Forelimb muscle (tissue), 1 donor: ENCODE results near the gene FSD1. TPM values are rescaled to one million over a fixed set of nuclear protein-coding genes. Genes with fewer than 3 reads are reported as not detected.
"Not testable (repeated sequence)": the region's sequence is repeated elsewhere in the genome, so short reads cannot be mapped to it uniquely, and the experiment has no call there.

Experiments used
- DNase-seq: peaks from one replicate; pipeline ENCODE4 v3.0.0-alpha.2; 2013; ENCODE audit warnings: low read depth
- polyA plus RNA-seq: library from polyadenylated mRNA; unstranded; fragments of 120-200 nt; gene quantifications from one replicate; pipeline ENCODE4 v1.2.1, GENCODE V29; 2013; ENCODE audit not compliant: insufficient read length

FSD1 gene
- polyA plus RNA-seq: 2.4 TPM

DNA sequence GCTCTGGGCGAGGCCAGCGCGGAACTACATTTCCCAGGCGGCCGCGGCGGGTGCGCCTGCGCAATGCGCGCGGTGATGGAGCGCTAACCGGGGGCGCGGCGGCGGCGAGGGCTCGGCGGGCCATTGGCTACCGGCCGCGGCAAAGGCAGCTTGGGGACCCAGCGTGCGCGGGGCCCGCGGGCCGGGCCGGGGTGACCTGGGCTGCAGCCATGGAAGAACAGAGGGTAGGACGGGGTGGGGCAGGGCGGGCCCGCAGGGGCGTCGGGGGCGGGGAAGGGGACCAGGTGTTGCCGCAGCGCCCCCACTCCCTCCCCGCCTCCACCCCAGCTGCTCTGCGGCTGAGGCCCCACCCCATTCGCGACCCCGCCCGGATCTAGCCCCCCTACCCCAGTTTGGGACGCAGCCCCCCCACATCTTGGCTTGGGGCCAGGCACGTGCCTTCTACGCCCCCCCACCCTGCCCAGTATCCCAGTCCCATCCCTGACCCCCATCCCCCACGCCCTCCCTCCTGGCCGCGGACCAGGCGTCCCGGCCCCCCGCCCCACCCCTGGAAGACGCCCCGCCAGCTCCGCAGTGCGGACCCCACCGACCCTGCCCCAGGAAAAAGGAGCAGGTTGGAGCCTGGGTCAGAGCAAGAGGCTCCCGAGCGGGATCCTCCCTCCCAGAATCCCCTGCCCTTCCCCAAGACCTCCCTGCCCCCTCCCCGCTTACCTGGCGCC lies at the start of gene FSD1:
FSD1 (plus strand) TSS at position 61 of the 719 bp plus-strand sequence; CDS start at position 210, 149 bp downstream.
- no peak for DNase-seq

DNA sequence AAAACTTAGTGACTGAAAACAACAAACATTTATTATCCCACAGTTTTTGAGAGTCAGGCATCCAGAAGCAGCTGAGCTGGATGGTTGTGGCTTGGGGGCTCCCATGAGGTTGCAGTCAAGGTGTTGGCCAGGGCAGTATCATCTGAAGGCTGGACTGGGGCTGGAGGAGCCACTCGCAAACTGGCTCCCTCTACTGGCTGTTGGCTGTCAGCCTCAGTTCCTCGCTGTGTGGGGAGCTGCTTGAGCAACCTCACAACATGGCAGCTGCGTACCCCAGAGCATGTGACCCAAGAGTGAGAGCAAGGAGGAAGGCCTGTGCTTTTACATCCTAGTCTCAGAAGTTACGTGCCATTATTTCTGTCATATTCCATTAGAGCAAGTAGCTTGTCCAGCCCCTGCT lies 47.8 kb upstream of the FSD1 start:
- DNase-seq: no peak

DNA sequence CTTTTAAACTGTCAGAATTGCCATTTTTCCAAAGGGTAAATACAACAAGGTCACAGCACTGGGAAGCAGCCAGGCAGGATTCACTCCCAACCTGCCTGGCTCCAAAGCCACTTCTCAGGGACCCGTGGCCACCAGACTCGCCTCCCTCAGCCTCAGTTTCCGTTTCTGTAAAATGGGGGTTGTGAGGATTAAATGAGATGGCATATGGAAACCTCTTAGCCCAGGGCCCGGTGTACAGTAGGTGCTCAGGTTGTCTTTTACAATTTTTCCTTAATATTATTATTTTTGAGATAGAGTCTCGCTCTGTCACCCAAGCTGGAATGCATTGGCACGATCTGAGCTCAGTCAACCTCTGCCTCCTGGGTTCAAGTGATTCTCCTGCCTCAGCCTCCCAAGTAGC lies 47.4 kb upstream of the FSD1 start:
- DNase-seq: no peak

DNA sequence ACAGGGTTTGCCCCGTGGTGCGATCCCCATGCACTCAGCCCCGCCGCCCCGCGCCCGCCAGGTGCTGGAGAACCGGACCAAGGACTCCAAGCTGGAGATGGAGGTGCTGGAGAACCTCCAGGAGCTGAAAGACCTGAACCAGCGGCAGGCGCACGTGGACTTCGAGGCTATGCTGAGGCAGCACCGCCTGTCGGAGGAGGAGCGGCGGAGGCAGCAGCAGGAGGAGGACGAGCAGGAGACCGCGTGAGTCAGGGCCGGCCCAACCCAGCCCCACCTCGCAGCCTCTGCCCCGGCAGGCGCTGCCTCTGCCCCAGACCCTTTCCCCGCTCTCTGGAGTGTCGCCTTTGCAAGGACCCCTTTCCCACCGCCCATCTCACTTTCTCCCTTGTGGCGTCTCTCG lies 46.2 kb upstream of the FSD1 start:
- DNase-seq: no peak

DNA sequence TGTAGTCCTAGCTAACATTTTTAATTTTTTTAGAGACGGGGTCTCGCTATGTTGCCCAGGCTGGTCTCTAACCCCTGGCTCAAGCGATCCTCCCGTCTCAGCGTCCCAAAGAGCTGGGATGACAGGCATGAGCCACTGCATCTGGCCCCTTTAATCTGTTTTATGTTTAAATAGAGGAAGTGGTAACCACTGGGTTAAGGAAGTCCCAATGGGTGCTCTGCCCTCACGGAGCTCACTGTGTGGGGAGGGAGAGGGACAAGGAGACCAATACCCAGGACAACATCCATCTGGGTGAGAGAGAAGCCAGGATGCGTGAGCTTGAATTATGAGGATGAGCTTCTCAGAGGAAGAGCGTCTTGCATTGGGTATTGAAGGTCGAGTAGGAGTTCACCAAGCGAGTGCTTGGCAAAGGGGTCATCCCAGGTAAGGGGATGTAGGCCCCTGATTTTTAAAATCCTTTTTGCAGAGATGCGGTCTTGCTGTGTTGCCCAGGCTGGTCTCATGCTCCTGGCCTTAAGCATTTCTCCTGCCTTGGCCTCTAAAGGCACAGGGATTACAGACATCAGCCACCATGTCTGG lies 43.7 kb upstream of the FSD1 start:
- no peak for DNase-seq

DNA sequence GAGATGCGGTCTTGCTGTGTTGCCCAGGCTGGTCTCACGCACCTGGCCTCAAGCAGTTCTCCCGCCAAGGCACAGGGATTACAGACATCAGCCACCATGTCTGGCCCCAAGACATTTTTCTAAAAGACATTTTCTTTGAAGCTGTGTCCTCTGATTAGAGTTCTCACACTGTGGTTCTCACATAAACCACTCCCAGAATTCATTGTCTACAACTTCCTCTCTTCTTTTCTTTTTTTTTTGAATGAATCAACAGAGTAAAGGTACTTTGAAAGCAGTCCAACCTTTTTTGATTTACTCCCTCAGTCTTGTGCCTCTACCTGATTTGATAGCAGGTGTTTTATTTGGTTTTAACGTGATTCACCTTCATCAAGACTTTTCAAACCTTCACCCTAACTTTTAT lies 39.6 kb upstream of the FSD1 start:
- no peak for DNase-seq

DNA sequence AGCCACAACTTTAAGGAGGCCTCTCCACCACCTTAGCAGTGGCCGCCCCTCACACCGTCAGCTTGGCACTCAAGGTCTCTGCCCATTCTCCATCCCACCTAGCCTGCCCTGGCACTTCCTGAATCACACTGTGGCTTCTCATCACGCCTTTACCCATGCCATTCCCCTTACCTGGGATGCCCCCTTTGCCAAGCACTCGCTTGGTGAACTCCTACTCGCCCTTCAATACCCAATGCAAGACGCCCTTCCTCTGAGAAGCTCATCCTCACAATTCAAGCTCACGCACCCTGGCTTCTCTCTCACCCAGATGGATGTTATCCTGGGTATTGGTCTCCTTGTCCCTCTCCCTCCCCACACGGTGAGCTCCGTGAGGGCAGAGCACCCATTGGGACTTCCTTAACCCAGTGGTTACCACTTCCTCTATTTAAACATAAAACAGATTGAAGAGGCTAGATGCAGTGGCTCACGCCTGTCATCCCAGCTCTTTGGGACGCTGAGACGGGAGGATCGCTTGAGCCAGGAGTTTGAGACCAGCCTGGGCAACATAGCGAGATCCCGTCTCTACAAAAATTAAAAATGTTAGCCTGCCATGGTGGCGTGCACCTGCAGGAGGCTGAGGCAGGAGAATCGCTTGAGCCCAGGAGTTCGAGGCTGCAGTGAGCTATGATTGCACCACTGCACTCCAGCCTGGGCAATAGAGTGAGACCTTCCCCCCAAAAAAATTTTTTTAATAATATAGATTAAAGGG lies 38.0 kb upstream of the FSD1 start:
- no peak for DNase-seq

DNA sequence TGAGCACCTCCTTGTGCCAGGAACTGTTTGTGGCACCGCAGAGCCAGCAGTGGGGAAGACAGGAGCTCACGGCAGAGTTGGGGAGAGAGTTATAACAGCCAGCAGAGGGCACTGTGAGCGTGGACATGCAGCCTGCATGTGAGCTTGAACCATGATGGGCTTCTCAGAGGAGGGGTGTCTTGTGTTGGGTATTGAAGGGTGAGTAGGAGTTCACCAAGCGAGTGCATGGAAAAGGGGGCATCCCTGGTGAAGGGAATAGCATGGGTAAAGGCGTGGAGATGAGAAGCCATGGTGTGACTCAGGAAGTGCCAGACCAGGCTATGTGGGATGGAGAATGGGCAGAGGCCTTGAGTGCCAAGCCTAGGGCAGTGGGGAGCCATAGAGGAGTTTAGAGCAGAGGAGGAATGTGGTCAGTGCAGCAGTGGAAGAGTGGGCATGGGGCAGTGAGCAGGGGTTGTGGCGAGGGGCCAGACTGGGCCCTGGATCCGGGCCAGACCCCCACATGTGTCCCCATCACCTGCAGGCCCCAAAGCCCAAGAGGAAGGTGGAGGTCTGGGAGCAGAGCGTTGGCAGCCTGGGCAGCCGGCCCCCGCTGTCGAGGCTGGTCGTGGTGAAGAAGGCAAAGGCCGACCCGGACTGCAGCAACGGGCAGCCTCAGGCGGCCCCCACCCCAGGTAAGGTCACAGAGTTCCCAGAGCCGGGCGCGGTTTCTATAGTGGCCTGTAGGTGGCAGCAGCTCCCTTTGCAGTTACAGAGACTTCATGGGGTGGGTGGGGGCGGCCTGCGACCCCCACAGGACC lies 37.1 kb upstream of the FSD1 start:
- no peak for DNase-seq

DNA sequence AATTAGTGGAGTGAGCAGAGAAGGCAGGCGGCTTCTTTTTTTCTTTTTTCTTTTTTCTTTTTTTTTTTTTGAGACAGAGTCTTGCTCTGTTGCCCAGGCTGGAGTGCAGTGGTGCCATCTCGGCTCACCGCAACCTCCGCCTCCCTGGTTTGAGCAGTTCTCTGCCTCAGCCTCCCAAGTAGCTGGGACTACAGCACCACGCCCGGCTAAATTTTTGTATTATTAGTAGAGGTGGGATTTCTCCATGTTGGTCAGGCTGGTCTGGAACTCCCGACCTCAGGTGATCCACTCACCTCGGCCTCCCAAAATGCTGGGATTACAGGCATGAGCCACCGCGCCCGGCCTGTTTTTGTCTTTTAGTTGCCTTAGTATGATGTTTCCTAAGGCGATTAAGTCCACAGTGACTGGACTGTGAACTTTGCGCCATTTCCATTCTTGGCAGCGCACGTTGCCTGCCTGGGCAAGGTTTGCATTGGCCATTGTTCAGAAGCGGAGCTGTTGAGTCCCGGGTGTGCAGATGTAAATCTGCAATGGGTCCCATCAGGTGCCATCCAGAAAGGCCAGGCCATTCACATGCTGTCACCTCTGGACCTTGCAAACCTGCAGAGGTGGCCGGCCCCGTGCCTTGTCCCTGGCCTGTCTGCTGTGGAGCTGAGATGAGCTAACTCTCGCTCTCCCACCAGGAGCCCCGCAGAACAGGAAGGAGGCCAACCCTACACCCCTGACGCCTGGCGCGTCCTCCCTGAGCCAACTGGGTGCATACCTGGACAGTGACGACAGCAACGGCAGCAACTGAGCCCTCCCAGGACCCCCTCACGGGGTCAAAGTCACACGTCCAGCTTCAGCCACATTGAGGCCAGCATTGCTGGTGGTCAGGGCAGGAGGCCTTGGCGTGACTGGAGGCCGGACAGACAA lies 36.2 kb upstream of the FSD1 start:
- DNase-seq: no peak

DNA sequence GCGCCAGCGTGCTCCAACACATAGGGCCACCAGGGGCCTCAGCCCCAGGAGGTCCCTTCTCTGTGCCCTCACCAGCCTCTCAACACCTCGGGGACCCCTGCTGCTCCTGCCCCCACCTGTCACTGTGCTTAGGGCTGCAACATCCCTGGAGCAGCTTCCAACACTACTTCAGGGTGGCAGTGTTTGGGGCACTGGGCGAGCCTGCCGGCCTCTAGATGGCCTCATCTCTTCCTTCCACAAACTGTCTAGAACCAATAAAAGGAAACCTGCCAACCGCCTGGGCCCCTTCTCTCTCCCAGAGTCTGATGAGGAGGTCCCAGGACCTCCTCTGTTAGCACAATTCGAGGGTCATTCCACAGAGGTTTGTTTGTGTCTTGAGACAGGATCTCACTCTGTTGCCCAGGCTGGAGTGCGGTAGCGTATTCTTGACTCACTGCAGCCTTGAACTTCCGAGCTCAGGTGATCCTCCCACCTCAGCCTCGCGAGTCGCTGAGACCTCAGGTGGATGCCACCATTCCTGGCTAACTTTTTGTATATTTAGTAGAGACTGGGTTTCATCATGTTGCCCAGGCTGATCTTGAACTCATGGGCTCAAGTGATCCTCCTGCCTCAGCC lies 35.5 kb upstream of the FSD1 start:
- no peak for DNase-seq

DNA sequence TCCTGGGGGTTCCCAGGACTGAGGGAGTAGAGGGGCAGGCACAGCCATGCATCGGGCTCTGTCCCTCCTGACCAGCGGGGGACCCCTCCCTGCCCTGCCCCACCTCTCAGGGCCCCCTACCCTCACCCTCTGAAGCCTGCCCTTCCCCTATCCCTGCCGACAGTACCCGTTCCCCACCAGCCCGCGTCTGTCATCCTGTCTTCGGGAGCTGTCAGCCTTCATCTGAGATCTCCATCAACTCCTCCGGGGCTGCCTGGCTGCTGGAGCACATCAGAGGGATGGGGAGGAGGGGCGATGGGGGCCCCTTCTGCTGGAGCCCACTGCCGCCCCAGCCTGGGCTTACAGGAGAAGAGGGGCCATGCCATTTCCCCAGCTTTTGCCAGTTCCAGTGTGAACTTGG lies 31.5 kb upstream of the FSD1 start:
- DNase-seq: no peak

DNA sequence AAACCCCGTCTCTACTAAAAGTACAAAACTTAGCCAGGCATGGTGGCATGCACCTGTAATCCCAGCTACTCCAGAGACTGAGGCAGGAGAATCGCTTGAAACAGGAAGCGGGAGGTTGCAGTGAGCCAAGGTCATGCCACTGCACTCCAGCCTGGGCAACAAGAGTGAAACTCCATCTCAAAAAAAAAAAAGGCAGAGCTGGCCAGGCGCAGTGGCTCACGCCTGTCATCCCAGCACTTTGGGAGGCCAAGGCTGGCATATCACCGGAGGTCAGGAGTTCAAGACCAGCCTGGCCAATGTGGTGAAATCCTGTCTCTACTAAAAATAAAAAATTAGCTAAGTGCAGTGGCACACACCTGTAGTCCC lies 30.1 kb upstream of the FSD1 start:
- DNase-seq: not testable (repeated sequence)

DNA sequence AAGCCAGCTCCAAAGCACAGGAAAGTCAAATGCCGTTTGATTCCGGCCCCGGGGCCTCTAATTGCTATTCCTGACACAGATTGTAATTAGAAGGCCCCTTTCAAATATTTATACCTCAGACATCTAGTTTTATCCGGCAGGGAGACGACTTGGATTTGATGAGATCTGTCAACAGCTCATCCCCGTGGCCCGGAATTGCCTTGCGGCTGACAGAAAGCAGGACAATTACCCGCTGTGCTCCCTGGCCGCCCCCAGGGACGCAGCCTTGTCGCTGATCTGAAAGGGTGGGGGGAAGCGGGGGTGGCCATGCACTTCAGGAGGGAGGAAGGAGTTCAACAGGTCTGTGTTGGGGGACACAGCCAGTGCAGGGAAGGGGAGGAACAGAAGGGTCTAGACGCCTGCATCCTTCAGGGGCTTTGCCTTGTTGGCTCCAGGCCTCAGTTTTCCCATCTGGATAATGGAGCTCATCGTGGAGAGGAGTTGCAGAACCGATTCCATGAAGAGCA lies 27.2 kb upstream of the FSD1 start:
- no peak for DNase-seq

DNA sequence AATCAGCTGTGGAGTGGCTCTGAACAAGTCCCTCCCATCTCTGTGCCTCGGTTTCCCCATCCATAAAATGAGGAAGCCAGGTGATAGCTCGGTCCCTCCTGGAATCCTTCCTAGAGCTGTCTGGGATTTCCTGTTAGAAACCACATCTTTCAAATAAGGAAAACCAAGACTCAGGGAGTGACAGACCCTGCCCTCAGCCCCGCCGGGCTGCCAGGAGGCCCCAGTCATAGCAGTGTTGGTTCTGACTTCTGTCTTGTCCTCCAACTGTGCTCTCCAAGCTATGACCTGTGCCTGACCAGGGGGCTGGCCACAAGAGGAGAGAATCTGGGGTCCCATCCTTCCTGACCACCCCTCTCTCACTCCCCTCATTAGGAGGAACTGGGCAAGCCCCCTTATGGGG lies 26.4 kb upstream of the FSD1 start:
- no peak for DNase-seq

DNA sequence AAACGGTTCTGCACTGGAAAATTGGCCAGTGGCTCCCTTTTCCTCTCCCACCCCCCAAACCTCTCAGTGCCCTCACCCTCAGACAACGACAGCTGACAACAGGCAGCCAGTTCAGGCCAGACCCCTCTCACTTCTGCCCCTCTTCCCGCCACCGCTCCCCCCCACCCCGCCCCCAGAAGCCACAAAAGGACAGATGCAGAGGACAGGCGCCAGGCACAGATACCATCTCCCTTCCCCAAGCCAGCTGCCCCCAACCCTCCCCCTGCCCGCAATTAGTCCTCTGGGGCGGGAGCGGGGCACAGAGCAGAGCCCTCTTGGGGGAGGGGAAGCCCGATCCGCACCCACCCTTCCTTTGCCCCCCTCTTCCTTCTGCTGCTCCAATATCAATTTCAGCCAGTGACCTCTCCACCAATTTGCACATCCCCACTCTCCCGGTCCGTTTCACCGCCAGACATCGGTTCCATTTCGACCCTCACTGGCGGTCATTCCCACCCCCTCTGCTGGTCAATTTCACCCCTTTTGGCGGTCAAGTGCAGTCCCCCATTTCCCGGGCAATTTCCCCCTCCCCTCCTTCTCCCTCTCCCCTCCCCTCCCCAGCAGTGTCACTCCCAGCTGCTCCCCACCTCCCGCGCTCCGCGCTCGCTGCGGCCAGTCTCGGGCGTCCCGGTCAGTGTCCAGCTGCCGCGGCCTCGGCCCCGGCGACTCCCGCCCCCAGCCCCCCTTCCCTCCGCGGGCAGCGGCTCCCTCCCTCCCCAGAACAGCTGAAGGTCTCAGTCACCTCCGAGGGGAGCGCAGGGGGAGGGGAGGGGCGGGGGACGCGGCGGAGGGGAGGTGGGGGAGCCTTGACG lies 25.8 kb upstream of the FSD1 start, which contains the start of gene SHD:
SHD (plus strand) TSS at position 848 of the 848 bp plus-strand sequence. CDS start 798 bp downstream, outside the sequence.
- DNase-seq: no peak

DNA sequence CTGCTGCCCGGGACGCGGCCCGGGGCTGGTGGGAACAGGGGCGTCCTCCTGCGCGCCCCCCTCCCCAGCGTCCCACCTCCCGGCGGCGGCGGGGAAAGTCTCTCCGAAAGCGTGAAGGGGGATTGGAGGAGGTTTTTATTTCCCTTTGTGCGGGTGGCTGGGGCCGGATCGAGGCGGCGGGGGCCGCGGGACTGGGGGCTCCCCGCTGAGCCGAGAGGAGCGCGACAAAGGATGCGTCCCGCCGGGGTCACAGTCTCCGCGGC lies 25.2 kb upstream of the FSD1 start:
- no peak for DNase-seq

DNA sequence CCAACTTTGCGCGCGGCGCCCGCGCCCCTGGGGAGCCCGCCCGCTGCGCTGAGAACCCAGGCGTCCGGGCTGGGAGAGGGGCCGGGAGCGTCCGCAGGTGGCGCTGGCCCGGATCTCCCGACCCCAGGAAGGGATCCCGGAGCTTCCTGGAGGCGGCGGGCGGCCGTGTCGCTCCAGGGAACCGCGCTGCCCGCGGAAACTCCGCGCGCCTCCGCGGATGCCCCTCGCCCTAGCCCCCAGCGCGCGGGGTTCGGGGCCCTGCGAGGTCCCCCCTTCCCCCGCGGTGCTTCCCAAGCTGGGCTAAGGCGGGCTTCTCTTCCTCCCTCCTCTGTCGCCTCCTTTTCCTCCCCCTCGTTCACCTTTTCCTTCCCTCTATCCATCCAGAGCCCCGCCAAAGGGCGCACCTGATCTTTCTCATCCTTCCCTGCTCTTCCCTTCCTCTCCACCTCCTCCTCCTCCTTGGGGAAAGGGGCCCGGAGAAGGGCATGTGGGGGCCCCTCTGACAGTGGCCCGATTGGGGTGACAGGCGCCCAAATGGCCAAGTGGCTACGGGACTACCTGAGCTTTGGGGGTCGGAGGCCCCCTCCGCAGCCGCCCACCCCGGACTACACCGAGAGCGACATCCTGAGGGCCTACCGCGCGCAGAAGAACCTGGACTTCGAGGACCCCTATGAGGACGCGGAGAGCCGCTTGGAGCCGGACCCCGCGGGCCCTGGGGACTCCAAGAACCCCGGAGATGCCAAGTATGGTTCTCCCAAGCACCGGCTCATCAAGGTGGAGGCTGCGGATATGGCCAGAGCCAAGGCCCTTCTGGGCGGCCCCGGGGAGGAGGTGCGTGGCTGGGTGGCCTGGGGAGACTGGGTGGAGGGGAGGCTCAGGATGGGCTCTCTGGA lies 24.6 kb upstream of the FSD1 start:
- DNase-seq: no peak

DNA sequence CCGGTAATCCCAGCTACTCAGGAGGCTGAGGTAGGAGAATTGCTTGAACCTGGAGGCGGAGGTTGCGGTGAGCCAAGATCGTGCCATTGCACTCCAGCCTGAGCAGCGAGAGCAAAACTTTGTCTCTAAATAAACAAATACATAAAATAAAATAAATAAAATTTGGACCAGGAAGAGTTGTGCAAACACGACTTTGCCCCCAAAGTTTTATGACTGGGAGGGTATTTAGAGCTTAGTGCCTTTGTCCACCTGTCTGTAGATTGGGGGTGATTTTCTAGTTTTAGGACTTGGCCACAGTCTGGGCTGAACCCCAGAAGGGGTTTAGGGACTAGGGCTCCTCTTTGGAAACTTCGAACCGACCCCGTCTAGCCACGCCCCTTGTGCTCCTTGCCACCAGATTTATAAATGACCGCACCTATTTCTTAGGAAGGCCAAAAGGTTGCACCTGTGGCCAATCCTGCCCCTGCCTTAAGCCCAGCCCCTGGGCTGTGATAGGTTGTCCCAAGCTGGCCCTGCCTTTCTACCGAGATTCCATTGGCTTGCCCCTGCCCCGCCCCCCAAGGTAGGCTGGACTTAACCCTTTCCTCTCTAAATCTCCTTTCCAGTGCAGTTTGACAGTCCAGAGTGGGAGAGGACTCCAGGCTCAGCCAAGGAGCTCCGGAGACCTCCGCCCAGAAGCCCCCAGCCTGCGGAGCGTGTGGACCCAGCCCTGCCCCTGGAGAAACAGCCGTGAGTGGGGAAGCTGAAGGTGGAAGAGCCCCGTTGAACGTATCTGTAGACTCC lies 20.0 kb upstream of the FSD1 start:
- no peak for DNase-seq
